22Rv1 (cell line): ENCODE results near the gene SNHG17.
"Not testable (repeated sequence)": the region's sequence is repeated elsewhere in the genome, so short reads cannot be mapped to it uniquely, and the experiment has no call there.

ENCODE experiments used
- ZFX ChIP-seq: fragments of 450-650 bp; IDR thresholded peaks from 2 replicates; pipeline ENCODE4 v1.6.1; 2017; ENCODE audit warnings: antibody characterized with exemption, borderline replicate concordance
- TF ChIP-seq, protein P1 (sequence below): fragments of 450-650 bp; IDR thresholded peaks from 2 replicates; pipeline ENCODE4 v1.5.1; 2017; ENCODE audit warnings: mild to moderate bottlenecking

DNA sequence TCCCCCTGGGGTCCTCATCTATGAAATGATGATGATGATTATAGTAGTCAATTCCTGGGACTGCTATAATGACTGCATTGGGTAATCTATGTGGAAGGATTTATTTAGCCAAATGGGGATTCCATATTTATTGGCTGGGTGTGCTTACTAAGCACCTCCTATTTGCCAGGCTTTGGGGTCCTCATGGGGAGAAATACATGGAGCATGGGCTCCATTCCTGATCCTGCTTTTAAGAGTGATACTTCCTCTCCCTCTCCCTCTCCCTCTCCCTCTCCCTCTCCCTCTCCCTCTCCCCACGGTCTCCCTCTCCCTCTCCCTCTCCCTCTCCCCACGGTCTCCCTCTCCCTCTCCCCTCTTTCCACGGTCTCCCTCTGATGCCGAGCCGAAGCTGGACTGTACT, 57.3 kb downstream of the SNHG17 start:
- TF ChIP-seq, protein P1, sequence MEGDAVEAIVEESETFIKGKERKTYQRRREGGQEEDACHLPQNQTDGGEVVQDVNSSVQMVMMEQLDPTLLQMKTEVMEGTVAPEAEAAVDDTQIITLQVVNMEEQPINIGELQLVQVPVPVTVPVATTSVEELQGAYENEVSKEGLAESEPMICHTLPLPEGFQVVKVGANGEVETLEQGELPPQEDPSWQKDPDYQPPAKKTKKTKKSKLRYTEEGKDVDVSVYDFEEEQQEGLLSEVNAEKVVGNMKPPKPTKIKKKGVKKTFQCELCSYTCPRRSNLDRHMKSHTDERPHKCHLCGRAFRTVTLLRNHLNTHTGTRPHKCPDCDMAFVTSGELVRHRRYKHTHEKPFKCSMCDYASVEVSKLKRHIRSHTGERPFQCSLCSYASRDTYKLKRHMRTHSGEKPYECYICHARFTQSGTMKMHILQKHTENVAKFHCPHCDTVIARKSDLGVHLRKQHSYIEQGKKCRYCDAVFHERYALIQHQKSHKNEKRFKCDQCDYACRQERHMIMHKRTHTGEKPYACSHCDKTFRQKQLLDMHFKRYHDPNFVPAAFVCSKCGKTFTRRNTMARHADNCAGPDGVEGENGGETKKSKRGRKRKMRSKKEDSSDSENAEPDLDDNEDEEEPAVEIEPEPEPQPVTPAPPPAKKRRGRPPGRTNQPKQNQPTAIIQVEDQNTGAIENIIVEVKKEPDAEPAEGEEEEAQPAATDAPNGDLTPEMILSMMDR: not testable (repeated sequence)
- not testable (repeated sequence) for TF ChIP-seq ZFX
